Neural cell (in vitro differentiated cells): ENCODE results near the gene CSPG4. TPM values are rescaled to one million over a fixed set of nuclear protein-coding genes. Genes with fewer than 3 reads are reported as not detected.

Source experiments
- H2AFZ ChIP-seq: fragments of 200-600, 300-800 bp; sonication (generic), shearing (Covaris generic); 2 replicates; pipeline ENCODE4 v1.6.0; 2014; ENCODE audit warnings: low read depth, mild to moderate bottlenecking, antibody characterized with exemption, low read length, moderate library complexity
- H3F3A ChIP-seq: fragments of 200-600 bp; shearing (Covaris generic); 2 replicates; pipeline ENCODE4 v1.6.1; 2016; ENCODE audit warnings: mild to moderate bottlenecking, moderate library complexity, mixed read lengths, antibody characterized with exemption, low read length; ENCODE audit not compliant: insufficient read depth, poor library complexity, severe bottlenecking
- H3K27ac ChIP-seq: fragments of 200-600, 300-800 bp; sonication (generic), shearing (Covaris generic); 2 replicates; pipeline ENCODE4 v1.5.1; 2014; ENCODE audit warnings: mild to moderate bottlenecking, low read length, moderate library complexity
- H3K27me3 ChIP-seq: fragments of 300-800, 200-600 bp; sonication (generic), shearing (Covaris generic); 2 replicates; pipeline ENCODE4 v1.6.0; 2014; ENCODE audit warnings: mild to moderate bottlenecking, low read depth, low read length, moderate library complexity; ENCODE audit not compliant: insufficient read depth
- H3K36me3 ChIP-seq: fragments of 300-800, 200-600 bp; sonication (generic), shearing (Covaris generic); 2 replicates; pipeline ENCODE4 v1.5.1; 2014; ENCODE audit warnings: mild to moderate bottlenecking, antibody characterized with exemption, low read length, moderate library complexity; ENCODE audit not compliant: insufficient read depth
- H3K4me2 ChIP-seq: fragments of 300-800, 200-600 bp; sonication (generic), shearing (Covaris generic); 2 replicates; pipeline ENCODE4 v1.6.0; 2014; ENCODE audit warnings: mild to moderate bottlenecking, low read length
- H3K4me3 ChIP-seq: fragments of 300-800, 200-600 bp; sonication (generic), shearing (Covaris generic); 2 replicates; pipeline ENCODE4 v1.5.1; 2014; ENCODE audit warnings: mild to moderate bottlenecking, low read length, moderate library complexity
- H3K79me2 ChIP-seq: fragments of 200-600 bp; shearing (Covaris generic); replicated peaks from 2 replicates; pipeline ENCODE4 v1.6.0; 2014; ENCODE audit warnings: mild to moderate bottlenecking, low read length, moderate library complexity; ENCODE audit not compliant: insufficient read depth
- H3K9ac ChIP-seq: fragments of 300-800, 200-600 bp; sonication (generic), shearing (Covaris generic); 2 replicates; pipeline ENCODE4 v1.6.1; 2016; ENCODE audit warnings: mild to moderate bottlenecking, low read length, mixed read lengths
- H3K9me2 ChIP-seq: fragments of 200-600 bp; shearing (Covaris generic); 2 replicates; pipeline ENCODE4 v1.6.1; 2016; ENCODE audit warnings: mild to moderate bottlenecking, low read length, mixed read lengths; ENCODE audit not compliant: insufficient read depth
- H3K9me3 ChIP-seq: fragments of 200-600, 300-800 bp; sonication (generic), shearing (Covaris generic); 2 replicates; pipeline ENCODE4 v1.6.1; 2016; ENCODE audit warnings: mild to moderate bottlenecking, mixed run types, low read length, moderate library complexity, mixed read lengths
- H4K20me1 ChIP-seq: fragments of 200-600 bp; shearing (Covaris generic); 2 replicates; pipeline ENCODE4 v1.6.1; 2016; ENCODE audit warnings: mild to moderate bottlenecking, mixed run types; ENCODE audit not compliant: insufficient read depth
- CTCF ChIP-seq: fragments of 450-650 bp; IDR thresholded peaks from 2 replicates; pipeline ENCODE4 v1.5.1; 2014; ENCODE audit warnings: antibody characterized with exemption, mild to moderate bottlenecking, moderate library complexity; ENCODE audit not compliant: poor library complexity, severe bottlenecking
- EP300 ChIP-seq: fragments of 450-650 bp; conservative IDR thresholded peaks from 2 replicates; pipeline ENCODE4 v1.6.1; 2014; ENCODE audit warnings: antibody characterized with exemption, mild to moderate bottlenecking, moderate library complexity; ENCODE audit not compliant: poor library complexity, severe bottlenecking
- EZH2 ChIP-seq: fragments of 200-600, 300-800 bp; shearing (Covaris generic), sonication (generic); IDR thresholded peaks from 2 replicates; pipeline ENCODE4 v1.6.1; 2014; ENCODE audit warnings: antibody characterized with exemption, low read length, borderline replicate concordance, mild to moderate bottlenecking; ENCODE audit not compliant: insufficient read depth, poor library complexity, severe bottlenecking
- MXI1 ChIP-seq: fragments of 450-650 bp; conservative IDR thresholded peaks from 2 replicates; pipeline ENCODE4 v1.6.1; 2014; ENCODE audit warnings: antibody characterized with exemption, mild to moderate bottlenecking; ENCODE audit not compliant: poor library complexity, severe bottlenecking
- POLR2AphosphoS5 ChIP-seq: IDR thresholded peaks from 2 replicates; pipeline ENCODE4 v1.6.1; 2012
- RAD21 ChIP-seq: fragments of 450-650 bp; conservative IDR thresholded peaks from 2 replicates; pipeline ENCODE4 v1.6.1; 2014; ENCODE audit warnings: antibody characterized with exemption, mild to moderate bottlenecking, moderate library complexity
- REST ChIP-seq: IDR thresholded peaks from 2 replicates; pipeline ENCODE4 v1.6.1; 2012; ENCODE audit warnings: borderline replicate concordance
- SMC3 ChIP-seq: fragments of 450-650 bp; conservative IDR thresholded peaks from 2 replicates; pipeline ENCODE4 v1.6.1; 2014; ENCODE audit warnings: antibody characterized with exemption, mild to moderate bottlenecking, moderate library complexity; ENCODE audit not compliant: poor library complexity
- TAF1 ChIP-seq: IDR thresholded peaks from 2 replicates; pipeline ENCODE4 v1.6.1; 2012; ENCODE audit warnings: low read depth
- polyA plus RNA-seq: library from polyadenylated mRNA; depleted of rRNA; stranded (reverse); fragments of >200 nt; gene quantifications from 2 replicates; pipeline ENCODE4 v1.2.3, GENCODE V29; 2014

Gene CSPG4
- polyA plus RNA-seq, 1 donor from 2014 or later = not detected

GRCh38 chr15:75656331-75656730, 56.3 kb downstream of the CSPG4 start:
- no peaks in the 10 kb centered on the region for H3K9me3 ChIP-seq
- H3K9me2 ChIP-seq = no peaks in the 10 kb centered on the region
- H3K4me3 ChIP-seq = no peak overlapping the region
- no peaks in the 10 kb centered on the region for H3K27me3 ChIP-seq
- no peaks in the 10 kb centered on the region for H4K20me1 ChIP-seq
- H3K9ac ChIP-seq = no peak overlapping the region
- no peaks in the 10 kb centered on the region for H3K79me2 ChIP-seq
- H3F3A ChIP-seq = no peaks in the 10 kb centered on the region
- no peak overlapping the region for H2AFZ ChIP-seq
- H3K36me3 ChIP-seq = no peaks in the 10 kb centered on the region
- TF ChIP-seq SMC3 = no peak
- TF ChIP-seq CTCF = no peak
- TF ChIP-seq REST = no peak
- TF ChIP-seq EZH2 = no peak
- no peak for TF ChIP-seq POLR2AphosphoS5
- no peak for TF ChIP-seq MXI1
- no peak for TF ChIP-seq TAF1
- H3K27ac ChIP-seq = no peak overlapping the region
- H3K4me2 ChIP-seq = no peak overlapping the region

GRCh38 chr15:75655931-75656330, 56.7 kb downstream of the CSPG4 start:
- H4K20me1 ChIP-seq = no peaks in the 10 kb centered on the region
- H3K27ac ChIP-seq = no peak overlapping the region
- H3K9me2 ChIP-seq = no peaks in the 10 kb centered on the region
- no peak overlapping the region for H3K4me2 ChIP-seq
- no peaks in the 10 kb centered on the region for H3K27me3 ChIP-seq
- no peaks in the 10 kb centered on the region for H3K79me2 ChIP-seq
- TF ChIP-seq CTCF (no peak), EP300 (no peak), REST (no peak), MXI1 (no peak), RAD21 (no peak), POLR2AphosphoS5 (no peak), TAF1 (no peak), SMC3 (no peak), EZH2 (no peak)
- no peaks in the 10 kb centered on the region for H3F3A ChIP-seq
- no peak overlapping the region for H2AFZ ChIP-seq
- no peaks in the 10 kb centered on the region for H3K36me3 ChIP-seq
- no peak overlapping the region for H3K9ac ChIP-seq
- no peaks in the 10 kb centered on the region for H3K9me3 ChIP-seq
- no peak overlapping the region for H3K4me3 ChIP-seq
